Endodermal cell (in vitro differentiated cells): ENCODE data around the gene HDDC3. TPM values are rescaled to one million over a fixed set of nuclear protein-coding genes. Genes with fewer than 3 reads are reported as not detected.

ENCODE experiments used
- DNase-seq: peaks from one replicate; pipeline ENCODE4 v3.0.0-alpha.2; 2017
- H3K27ac ChIP-seq: 2 replicates; pipeline ENCODE4 v1.5.1; 2013; ENCODE audit warnings: mild to moderate bottlenecking, low read depth, low read length, moderate library complexity
- H3K27me3 ChIP-seq: 2 replicates; pipeline ENCODE4 v1.6.1; 2013; ENCODE audit warnings: mild to moderate bottlenecking, low read length, moderate library complexity; ENCODE audit not compliant: insufficient read depth, control insufficient read depth, poor library complexity, severe bottlenecking
- H3K36me3 ChIP-seq: 2 replicates; pipeline ENCODE4 v1.7.0; 2013; ENCODE audit warnings: mild to moderate bottlenecking, low read length, moderate library complexity; ENCODE audit not compliant: control insufficient read depth, insufficient read depth
- H3K4me1 ChIP-seq: one replicate; pipeline ENCODE4 v1.7.0; 2013; ENCODE audit warnings: low read length; ENCODE audit not compliant: control insufficient read depth, insufficient read depth
- H3K4me3 ChIP-seq: 2 replicates; pipeline ENCODE4 v1.5.1; 2013; ENCODE audit warnings: mild to moderate bottlenecking, low read length, moderate library complexity
- H3K9ac ChIP-seq: 2 replicates; pipeline ENCODE4 v1.6.1; 2013; ENCODE audit warnings: mild to moderate bottlenecking, low read length, moderate library complexity; ENCODE audit not compliant: poor library complexity, severe bottlenecking; ENCODE audit errors: extremely low read depth
- H3K9me3 ChIP-seq: 2 replicates; pipeline ENCODE4 v1.6.1; 2013; ENCODE audit warnings: mild to moderate bottlenecking, low read length, moderate library complexity; ENCODE audit not compliant: control insufficient read depth
- H3K27ac Mint-ChIP-seq: 2 replicates; pipeline ENCODE4 v1.8.0; 2020; ENCODE audit warnings: mixed read lengths
- H3K27me3 Mint-ChIP-seq: 2 replicates; pipeline ENCODE4 v1.8.0; 2021; ENCODE audit warnings: mild to moderate bottlenecking, mixed read lengths; ENCODE audit not compliant: insufficient read depth
- H3K36me3 Mint-ChIP-seq: 2 replicates; pipeline ENCODE4 v1.8.0; 2020; ENCODE audit warnings: low read depth, mixed read lengths
- H3K4me1 Mint-ChIP-seq: 2 replicates; pipeline ENCODE4 v1.8.0; 2020; ENCODE audit warnings: mixed read lengths
- H3K4me3 Mint-ChIP-seq: 2 replicates; pipeline ENCODE4 v1.8.0; 2020; ENCODE audit warnings: mild to moderate bottlenecking, moderate library complexity, mixed read lengths
- H3K9me3 Mint-ChIP-seq: 2 replicates; pipeline ENCODE4 v1.8.0; 2020; ENCODE audit warnings: mild to moderate bottlenecking, mixed read lengths
- CTCF ChIP-seq: fragments of 200-600 bp; sonication (generic); conservative IDR thresholded peaks from 2 replicates; pipeline ENCODE4 v1.5.0; 2021; ENCODE audit warnings: antibody characterized with exemption, mild to moderate bottlenecking
- WGBS, 2 experiments: methylation state at CpG; one replicate each; pipeline versions ENCODE4 v1.1.5 to v1.1.7; 2013; ENCODE audit warnings: missing lambda C conversion rate in 2 of 2, mixed read lengths in 1 of 2; ENCODE audit not compliant: insufficient coverage in 1 of 2, insufficient read length in 1 of 2; 5-methylcytosine and 5-hydroxymethylcytosine counted together
- total RNA-seq, 2 donors: library from RNA; stranded (reverse); fragmentation: NEBNext Ultra II Directional in 1 of 2; extraction: Animal tissue kit (Norgen Biotek cat#: 25700) in 1 of 2; gene quantifications; 2 replicates in 1 of 2; 3 replicates in 1 of 2; pipeline ENCODE4 v1.2.1, GENCODE V29; 2021

HDDC3 gene
- total RNA-seq, 2 donors from 2014 or later: 15.3 to 21.5 TPM

DNA sequence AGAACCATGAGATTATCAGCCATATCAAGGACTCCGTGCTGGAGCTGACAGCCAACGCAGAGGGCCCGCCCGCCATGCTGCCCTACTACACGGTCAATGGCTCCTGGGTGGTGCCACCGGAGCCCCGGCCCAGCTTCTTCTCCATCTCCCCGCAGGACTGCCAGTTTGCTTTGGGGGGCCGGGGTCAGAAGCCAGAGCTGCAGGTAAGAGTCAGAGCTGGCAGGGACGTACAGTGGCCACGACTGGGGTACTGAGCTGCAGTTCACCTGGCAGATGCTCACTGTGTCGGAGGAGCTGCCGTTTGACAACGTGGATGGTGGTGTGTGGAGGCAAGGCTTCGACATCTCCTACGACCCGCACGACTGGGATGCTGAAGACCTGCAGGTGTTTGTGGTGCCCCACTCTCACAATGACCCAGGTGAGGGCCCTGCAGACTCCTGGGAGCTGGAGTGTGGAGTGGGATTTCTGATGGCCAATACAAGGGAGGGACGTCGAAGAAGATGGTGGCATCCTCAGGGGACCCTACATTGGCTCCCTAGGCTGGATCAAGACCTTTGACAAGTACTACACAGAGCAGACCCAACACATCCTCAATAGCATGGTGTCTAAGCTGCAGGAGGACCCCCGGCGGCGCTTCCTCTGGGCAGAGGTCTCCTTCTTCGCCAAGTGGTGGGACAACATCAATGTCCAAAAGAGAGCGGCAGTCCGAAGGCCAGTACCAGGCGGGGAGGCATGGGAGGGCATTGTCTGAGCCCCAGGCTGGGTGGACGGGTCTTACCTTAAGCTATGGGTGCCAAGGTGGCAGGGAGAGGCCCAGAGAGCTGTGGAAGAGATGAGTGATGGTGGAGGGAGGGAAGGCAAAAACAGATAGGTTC, 26.8 kb downstream of the HDDC3 start:
- no peaks in the 10 kb centered on the region for H3K27me3 Mint-ChIP-seq
- H3K9me3 Mint-ChIP-seq: no peaks in the 10 kb centered on the region
- H3K4me3 Mint-ChIP-seq: no peak overlapping the region
- no peak for TF ChIP-seq CTCF
- H3K4me1 Mint-ChIP-seq: peaks cover 15% of the 10 kb centered on the region
- no peaks in the 10 kb centered on the region for H3K9me3 ChIP-seq
- H3K27me3 ChIP-seq: no peaks in the 10 kb centered on the region
- no peak overlapping the region for H3K27ac Mint-ChIP-seq
- H3K4me3 ChIP-seq: no peak overlapping the region
- no peak overlapping the region for H3K9ac ChIP-seq
- H3K36me3 ChIP-seq: peaks cover 42% of the 10 kb centered on the region
- H3K4me1 ChIP-seq: peaks cover 7% of the 10 kb centered on the region
- no peak for DNase-seq
- 93 to 95% methylated on average over 18 to 28 of the region's 28 CpGs for WGBS, 2 experiments
- no peak overlapping the region for H3K27ac ChIP-seq
- H3K36me3 Mint-ChIP-seq: peaks cover 35% of the 10 kb centered on the region

- peaks cover 35% of the 10 kb centered on the region for H3K36me3 ChIP-seq
- peaks cover 30% of the 10 kb centered on the region for H3K36me3 Mint-ChIP-seq
- 91 to 96% methylated on average over 9 of the region's 9 CpGs for WGBS, 2 experiments
- no peaks in the 10 kb centered on the region for H3K9me3 Mint-ChIP-seq
- DNase-seq: no peak
- H3K27ac ChIP-seq: no peak overlapping the region
- peaks cover 7% of the 10 kb centered on the region for H3K4me1 ChIP-seq
- H3K4me3 ChIP-seq: no peak overlapping the region
- peaks cover 2% of the 10 kb centered on the region for H3K27me3 Mint-ChIP-seq
- H3K9ac ChIP-seq: no peak overlapping the region
- H3K4me1 Mint-ChIP-seq: peaks cover 15% of the 10 kb centered on the region
- H3K4me3 Mint-ChIP-seq: no peak overlapping the region
- no peak for TF ChIP-seq CTCF
- no peaks in the 10 kb centered on the region for H3K27me3 ChIP-seq
- H3K27ac Mint-ChIP-seq: no peak overlapping the region
- no peaks in the 10 kb centered on the region for H3K9me3 ChIP-seq
These were observed 27.6 kb downstream of the HDDC3 start for GRCh38 chr15:90904746-90905145.

DNA sequence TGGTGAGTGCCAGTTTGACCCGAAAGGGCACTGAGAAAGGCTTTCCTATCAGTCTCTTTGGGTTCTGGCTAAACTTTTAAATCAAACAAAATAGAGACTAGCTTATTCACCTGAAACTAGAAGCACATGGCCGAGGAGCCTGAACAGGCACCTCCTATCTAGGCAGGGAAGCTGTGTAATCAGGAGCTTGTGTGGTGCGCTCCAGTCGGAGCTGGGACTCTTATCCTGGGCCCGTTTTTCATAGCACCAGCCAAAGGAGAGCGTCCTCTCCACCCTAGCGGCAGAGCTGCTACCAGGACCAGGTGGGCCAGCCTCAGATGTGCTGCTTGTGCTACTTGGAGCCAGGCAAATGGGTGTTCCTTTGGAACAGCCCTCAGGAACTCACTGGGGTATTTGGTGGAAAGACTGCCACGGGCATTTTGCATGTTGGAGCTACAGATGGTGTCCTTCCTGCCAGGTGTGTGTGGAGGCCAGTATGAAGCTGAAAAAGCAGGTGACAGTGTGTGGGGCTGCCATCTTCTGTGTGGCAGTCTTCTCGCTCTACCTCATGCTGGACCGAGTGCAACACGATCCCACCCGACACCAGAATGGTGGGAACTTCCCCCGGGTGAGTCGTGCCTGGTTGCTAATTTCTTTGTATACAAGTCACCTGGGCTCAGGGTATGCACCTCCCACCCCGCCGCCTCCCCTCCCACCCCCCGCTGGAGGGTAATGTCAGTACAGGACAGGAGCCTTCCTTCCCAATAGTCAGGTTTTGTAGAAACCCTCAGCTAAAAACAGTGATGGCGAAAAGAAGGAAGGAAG, 28.4 kb downstream of the HDDC3 start:
- Mint-ChIP-seq H3K27ac (no peak overlapping the region), H3K4me1 (peaks cover 15% of the 10 kb centered on the region), H3K4me3 (peak overlapping the region; percentile 68), H3K36me3 (peaks cover 25% of the 10 kb centered on the region), H3K27me3 (peaks cover 2% of the 10 kb centered on the region), H3K9me3 (no peaks in the 10 kb centered on the region)
- Histone ChIP-seq H3K9ac (peak overlapping the region; percentile 57), H3K4me3 (peak overlapping the region; percentile 80), H3K36me3 (peaks cover 30% of the 10 kb centered on the region), H3K27ac (no peak overlapping the region), H3K9me3 (no peaks in the 10 kb centered on the region), H3K4me1 (peaks cover 7% of the 10 kb centered on the region), H3K27me3 (no peaks in the 10 kb centered on the region)
- peak; percentile 88 for DNase-seq
- 36 to 45% methylated on average over 10 to 18 of the region's 18 CpGs for WGBS, 2 experiments
- TF ChIP-seq CTCF: peak; percentile 65
